Right renal pelvis (tissue), 4 donors: ENCODE results near the gene RHOH. TPM values are rescaled to one million over a fixed set of nuclear protein-coding genes. Genes with fewer than 3 reads are reported as not detected.
"Not testable (repeated sequence)": the region's sequence is repeated elsewhere in the genome, so short reads cannot be mapped to it uniquely, and the experiment has no call there.

ENCODE experiments used
- DNase-seq, 4 donors: peaks; one replicate each; pipeline ENCODE4 v3.0.0-alpha.2; 2013; ENCODE audit warnings: low read depth in 4 of 4, low spot score in 3 of 4, missing footprints in 1 of 4
- polyA plus RNA-seq, 4 donors: library from polyadenylated mRNA; unstranded; fragments of 120-200 nt; gene quantifications; one replicate each; pipeline ENCODE4 v1.2.1, GENCODE V29; 2013; ENCODE audit not compliant: insufficient read length in 4 of 4

The RHOH gene, protein sequence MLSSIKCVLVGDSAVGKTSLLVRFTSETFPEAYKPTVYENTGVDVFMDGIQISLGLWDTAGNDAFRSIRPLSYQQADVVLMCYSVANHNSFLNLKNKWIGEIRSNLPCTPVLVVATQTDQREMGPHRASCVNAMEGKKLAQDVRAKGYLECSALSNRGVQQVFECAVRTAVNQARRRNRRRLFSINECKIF
- polyA plus RNA-seq: under 1 TPM; 0.28 to 0.86 (median 0.55) TPM

DNA sequence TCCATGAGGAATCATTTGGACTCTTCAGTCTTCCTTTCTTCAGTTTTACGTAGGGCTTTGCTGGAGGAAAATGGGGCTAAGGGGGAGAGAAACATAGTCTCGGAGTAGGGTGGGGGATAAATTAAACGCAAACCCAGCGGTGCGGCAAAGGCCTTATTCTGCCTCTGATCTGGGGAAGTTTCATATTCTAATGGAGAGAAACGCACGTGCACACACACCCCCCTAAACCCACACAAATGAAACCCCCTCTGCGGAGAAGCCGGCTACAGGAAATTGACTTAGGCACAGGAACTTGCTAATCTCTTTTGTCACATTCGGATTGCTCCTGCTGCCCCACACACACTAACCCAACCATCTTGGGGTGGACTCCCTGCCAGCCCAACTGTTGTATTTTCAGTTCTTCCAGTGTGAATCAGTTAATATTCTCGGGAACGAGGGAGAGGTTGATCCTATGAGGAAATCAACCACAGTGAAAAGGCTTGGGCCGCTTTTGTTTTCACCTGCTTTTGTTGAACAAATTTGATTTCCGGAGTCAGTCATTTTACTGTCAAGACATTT, at the start of gene RHOH:
TSS of gene RHOH (plus strand) at position 308 of the 558 bp plus-strand sequence. CDS start 46,356 bp downstream, outside the sequence.
- no peak for DNase-seq

DNA sequence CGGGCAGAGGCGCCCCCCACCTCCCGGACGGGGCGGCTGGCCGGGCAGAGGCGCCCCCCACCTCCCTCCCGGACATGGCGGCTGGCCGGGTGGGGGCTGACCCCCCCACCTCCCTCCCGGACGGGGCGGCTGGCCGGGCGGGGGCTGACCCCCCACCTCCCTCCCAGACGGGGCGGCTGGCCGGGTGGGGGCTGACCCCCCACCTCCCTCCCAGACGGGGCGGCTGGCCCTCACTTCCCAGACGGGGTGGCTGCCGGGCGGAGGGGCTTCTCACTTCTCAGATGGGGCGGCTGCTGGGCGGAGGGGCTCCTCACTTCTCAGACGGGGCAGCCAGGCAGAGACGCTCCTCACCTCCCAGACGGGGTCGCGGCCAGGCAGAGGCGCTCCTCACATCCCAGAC, 49.3 kb upstream of the RHOH start:
- not testable (repeated sequence) for DNase-seq

DNA sequence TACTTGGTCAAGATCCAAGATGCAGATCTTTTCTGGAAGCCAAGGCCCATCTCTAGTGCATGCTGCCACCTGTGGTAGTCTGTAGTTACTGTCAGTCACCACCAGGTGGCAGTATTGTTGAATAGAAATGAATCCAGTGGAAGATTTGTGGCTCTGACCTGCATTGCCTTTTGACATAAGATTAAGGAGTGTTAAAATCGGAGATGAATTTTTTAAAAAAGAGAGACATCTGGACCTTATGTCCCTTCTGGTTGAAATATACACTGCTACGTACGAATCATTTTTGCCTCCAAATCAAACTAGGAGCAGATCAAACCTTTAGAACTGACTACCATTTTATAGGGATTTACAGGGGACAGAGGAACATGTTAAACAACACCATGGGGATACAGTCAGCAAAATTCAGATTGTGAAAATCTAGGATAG, 46.9 kb upstream of the RHOH start:
- DNase-seq: peak; percentile 5 to 27 (median 16)

DNA sequence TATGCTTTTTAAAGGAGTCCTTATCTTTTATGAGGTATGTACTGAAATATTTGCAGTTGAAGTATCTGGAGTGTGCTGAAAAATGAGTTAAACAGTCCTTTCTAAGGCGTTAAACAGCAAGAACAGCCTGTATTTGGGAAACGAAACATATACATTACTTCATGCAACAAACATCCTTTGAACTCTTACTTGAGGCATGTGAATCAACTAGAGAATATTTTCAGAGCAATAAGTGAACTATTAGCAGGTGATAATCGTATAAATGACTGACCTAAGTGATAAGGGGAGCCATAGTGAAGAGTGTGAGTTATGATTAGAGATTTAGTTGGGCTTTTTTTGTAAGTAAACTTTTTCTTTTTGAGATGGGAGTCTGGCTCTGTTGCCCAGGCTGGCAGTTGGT, 45.9 kb upstream of the RHOH start:
- DNase-seq: no peak

DNA sequence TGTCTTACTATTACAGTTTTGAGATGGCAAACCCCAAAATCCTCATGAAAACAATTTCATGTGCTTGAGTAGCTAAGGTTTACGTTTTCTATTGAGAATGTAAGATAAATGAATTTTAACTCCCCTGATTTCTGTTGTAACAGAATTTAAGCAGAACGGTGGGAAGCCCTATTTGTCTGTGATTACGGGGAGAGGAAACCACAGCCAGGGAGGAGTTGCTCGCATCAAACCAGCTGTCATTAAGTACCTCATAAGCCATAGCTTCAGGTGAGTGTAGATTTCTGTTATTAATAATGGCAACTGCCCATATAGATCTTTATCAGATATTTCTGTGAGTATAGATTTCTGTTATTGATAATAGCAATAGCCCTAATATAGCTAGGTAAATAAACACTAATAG, 44.2 kb upstream of the RHOH start:
- no peak for DNase-seq

DNA sequence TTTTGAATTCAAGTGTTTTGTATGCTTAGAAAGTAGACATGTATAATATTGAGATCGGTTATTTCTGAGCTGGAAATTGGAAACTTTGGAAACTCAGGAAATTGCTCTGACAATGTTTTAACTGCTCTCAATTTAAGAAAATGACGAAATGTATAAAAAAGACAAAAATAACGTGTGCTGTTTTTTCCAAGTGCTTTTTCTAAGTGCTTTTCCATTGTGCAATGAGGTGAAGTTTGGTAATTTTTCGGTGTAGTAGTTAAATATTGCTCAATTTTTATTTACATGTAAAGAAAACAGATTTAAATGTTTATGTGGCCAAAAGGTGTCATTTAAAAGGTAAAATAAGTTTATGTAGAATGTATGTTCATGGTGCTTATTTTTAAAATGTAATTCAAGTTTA, 39.4 kb upstream of the RHOH start:
- no peak for DNase-seq

DNA sequence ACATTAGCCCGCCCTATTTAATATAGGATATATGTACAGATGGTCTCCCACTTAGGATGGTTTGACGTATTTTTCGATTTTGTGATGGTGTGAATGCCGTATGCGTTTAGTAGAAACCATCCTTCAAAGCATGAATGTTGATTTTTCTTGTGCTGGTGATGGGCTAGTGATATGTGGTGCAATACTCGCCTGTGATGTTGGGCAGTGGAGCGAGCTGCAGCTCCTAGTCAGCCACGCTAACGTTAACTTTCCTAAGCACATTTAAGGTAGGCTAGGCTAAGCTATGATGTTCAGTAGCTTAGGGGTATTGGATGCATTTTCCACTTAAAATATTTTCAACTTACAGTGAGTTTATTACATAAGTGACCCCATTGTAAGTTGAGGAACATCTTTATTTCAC, 36.6 kb upstream of the RHOH start:
- no peak for DNase-seq

DNA sequence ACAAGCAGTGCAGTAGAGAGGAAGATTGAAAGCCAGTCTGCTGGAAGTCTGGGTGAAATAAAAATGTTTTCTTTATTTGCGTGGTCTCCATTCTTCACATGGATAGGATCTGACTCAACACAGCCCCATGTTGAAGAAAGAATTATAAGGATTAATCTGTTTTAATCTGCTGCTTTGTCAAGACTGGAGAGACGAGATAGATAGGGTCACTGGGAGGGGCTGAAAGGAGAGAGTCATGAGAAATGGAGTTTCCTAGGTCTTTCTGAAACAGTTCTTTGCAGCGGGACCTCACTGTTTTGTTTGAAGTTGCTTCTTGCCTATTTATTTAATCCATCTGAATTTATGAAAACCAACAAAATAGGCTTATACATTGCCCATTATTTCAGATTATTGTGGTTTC, 32.4 kb upstream of the RHOH start:
- no peak for DNase-seq

DNA sequence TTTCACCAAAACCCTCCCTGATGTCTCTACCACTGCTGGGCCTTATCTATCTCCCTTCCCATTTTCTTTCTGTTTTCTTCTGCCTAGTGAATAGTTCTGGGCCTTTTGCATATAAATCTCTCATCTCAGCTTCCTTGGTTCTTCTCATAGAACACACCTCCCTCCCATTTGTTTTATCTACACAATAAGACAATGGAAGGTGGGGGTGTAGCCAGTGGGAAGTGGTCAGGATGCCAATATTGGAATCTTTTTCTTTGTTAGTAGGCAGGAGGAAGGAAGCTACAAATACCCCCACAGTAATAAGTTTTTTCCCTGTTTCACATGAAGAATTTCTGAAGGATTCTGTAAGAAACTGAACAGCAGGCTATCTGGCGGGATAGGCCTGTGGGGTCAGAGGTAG, 30.9 kb upstream of the RHOH start:
- DNase-seq: no peak

DNA sequence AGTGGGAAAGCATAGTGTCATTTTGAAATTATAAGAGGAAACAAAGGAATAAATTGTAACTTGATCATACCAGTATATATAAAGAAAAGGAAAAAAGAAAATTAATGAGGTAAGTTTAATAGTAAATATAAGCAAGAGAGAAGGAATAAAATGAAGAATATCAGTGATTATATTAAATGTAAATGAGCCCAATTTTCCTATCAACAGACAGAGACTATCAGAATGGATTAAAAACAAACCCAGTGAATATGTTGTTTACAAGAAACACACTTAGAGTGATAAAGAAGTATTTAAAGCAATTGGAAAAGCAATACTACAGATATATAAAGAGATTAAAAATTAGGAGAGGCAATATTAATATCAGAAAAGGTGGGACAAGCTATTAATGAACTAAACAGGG, 28.8 kb upstream of the RHOH start:
- no peak for DNase-seq

DNA sequence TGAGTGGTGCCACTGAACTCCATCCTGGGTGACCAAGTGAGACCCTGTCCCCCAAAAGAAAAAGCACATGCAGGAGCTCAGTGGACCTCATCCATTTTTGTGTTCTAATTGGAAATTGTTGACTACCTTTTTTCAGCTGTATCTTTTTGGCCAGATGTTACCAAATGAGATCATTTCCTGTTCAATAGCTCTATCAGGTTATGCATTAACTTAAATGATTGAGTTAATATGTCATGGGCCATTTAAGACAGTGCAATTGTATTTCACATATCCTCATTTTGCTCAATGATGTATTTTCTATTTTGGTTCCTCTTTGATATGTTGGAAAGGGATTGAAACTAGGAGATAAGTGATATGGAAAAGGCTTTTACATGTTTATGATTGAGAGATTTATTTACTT, 26.2 kb upstream of the RHOH start:
- DNase-seq: no peak

DNA sequence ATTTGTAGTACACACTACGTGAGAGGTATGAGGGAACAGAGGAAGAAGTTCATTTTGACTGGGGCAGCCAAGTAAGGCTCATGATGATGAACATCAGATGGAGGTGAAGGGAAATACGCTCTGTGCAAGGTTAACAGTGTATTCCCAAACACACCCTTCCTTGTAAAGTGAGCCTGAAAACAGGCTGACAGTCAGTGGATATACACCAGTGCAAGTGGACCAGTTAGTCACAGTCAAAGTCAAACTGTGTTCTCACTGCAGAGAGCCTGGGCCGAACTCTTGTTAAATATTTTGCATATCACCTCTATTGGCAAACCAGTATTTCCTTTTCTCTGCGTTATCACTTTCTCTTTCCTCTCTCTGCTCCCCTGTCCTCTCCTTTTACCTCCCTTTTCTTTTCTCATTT, 23.4 kb upstream of the RHOH start:
- DNase-seq: no peak

DNA sequence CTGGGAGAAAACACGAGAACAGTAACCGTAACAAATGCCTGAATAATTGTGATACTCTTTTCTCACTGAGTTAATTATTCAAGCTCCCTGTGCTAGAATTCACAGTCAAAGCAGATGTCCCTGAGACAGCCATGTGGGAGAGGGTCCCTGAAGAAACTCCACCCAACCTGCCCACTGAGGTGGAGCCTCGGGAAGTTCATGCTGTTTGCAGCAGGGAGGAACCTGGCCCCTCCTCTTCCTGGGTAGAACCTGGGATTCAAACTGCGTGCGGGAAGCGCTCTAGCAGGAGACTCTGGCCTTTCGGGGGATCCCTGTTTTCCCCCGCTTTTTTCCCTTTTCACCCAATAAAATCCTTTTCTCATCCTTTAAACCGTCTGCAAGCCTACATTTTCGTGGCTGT, 20.2 kb upstream of the RHOH start:
- DNase-seq: no peak

DNA sequence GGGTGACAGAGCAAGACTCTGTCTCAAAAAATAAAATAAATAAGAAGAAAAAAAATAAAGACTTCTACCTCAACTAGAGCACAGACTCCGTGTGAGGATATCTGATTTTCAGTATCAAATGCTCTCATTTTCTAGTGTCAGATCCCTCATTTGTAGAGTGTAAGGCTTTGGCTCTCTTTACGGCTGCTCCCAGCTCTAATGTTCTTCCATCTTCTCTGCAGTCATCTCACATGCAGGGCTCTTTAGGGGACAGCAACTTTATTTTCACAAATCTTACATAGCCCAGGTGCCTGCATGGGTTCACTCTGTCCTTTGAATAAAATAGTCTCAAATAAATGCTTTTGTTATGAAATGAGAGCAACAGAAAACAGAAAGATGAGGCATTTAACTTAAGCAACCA, 19.2 kb upstream of the RHOH start:
- DNase-seq: no peak

DNA sequence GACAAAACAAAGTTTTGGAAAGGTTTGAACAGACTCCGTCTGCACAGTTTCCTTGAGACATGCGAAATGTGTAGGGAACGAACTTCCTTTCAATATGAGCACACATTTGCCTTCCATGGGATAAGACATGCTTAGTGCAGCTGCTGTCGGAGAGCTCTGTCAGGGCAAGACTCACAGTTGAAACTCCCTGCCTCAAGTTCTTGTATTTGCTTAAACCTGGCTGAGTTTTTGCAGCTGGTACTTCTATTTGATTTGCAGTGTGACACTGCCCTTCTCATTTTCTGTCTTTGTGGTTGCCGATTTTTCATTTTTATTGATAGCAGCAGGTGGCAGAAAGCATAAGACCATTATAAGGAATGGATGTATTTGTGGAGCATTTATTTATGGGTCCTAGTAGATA, 18.2 kb upstream of the RHOH start:
- DNase-seq: no peak

DNA sequence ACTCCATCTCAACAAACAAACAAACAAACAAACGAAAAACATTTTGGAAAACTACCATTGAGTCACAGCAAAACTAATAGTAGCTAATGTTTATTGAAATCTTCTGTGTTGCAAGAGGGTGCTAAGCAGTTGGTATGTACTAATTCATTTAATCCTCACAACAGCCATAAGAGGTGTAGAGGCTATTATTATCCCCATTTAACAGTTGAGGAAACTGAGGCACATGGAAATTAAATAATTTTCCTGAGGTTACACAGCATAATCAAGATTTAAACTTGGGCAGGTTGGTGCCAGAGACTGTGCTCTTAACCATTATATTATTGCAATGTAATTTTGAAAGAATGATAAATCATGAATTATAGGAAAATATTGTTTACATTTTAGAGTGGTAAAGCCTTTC, 17.5 kb upstream of the RHOH start:
- DNase-seq: no peak

DNA sequence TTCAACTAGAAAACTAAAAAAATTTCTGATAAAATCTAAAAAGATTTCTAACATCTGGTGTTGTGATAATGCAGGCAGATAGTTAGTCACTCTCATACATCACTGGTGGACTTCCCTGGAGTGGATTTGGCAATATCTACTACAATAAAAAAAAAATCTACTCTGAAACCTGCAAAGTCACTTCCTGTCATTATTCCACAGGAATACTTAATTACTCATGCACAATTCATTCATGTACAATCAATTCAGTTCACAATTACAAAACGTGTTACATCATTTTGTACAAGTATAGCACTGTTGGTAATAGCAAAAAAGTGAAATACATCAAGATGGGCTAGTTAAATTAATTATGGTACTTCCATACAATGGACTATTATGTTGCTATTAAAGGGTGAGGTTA, 16.5 kb upstream of the RHOH start:
- no peak for DNase-seq

DNA sequence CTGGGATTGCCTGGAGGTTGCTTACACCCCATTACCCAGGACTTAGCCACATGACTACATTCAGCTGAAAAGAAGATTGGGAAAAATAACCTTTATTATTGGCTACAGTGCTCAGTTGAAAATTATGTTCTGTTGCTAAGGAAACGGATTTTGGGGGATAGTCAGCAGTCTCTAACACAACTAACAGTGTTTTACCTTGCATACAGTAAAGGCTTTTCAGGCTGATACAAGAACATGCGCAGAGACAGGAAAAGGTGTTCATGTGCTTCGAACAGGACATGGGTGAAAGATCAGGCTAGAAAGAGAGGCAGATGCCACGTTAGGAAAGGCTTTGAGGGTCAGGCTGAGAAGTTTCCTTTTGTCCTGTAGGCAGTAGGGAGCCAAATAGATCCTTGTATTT, 14.8 kb upstream of the RHOH start:
- DNase-seq: no peak

DNA sequence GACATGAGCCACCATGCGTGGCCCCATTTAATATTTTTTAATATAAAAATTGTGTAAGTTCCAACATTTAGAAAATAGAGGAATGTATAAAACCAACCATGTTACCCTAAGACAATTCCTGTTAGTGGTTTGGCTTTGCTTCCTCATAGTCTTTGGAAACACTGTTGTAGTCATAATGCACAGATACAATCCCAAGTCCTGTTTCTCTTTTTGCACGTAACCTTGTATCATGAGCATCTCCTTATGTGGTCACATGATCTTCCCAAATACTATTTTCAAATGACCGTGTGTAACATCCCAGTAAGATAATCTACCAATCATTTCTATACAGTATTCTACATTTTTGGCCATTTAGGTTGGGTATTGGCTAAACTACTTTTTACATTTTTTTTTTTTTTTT, 13.9 kb upstream of the RHOH start:
- DNase-seq: no peak

DNA sequence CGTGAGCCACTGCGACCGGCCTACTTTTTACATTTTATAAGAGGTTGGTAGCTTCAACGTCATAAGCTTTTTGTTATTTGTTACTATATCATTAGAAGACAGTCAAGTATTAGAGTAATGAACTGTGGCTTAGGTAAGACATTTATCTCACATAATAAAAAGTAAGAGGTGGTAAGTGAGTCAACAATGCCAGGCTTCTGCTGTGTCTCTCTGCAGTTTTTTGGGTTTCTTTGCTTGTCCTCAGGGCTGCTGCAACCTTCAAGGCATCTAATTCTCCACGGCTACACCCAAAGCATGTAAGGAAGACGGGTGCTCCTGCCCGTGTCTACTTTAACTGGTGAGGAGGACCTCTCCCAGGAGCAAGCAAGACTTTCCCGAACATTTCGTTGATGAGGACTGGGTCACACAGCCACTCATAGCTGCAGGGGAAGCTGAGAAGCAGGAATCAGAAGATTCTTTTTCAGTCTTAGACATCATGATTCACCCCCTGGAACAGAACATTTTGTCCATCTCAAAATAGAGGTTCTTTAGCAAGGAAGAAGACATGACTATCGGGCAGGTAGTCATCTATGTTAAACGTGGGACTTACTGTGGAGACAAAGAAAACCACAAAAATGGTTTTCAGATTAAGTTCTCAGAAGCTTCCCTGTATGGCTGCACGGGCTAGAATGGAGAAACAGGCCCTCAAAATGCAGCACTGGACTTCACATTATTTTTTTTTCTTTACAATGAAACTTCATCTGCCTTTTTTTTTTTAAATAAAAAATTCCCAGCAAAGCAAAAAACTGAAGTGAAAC, 13.0 kb upstream of the RHOH start:
- DNase-seq: no peak

DNA sequence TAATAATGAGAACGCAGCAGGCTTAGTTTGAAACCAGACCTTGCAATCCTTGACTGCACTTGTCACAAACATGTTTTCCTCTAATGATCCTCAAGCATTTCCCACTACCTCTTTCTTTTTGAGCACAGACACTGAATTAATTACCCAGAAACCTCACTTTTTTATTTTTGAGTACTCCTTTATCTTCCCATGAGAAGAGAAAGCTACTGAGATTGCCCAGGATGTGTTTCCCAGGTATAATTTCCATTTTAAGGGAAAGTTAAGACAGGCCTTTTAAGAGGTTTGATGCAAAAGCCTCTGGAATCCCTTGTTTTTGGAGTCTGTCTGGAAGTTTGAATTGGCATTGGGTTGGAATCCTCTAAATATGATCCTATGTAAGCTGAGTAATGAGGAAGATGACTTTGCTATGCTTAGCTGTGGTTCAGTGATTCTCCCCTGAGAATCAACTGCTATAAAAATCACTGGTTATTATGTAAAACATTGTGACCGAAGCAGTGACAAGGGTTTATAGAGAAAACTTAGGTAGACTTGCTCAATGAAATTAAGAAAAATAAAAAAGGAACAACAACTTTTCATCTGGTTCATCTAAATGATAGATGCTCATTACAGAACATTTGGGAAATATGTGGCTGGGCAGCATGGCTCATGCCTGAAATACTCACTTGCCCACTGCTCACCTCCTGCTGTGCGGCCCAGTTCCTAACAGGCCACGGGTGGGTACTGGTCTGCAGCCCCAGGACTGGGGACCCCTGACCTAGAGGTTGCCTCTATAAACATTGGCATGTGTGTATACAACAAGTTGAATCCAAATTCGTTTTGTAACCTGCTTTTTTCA, 10.8 kb upstream of the RHOH start:
- DNase-seq: no peak
